ENCODE results near the gene SENP3.

The SENP3 gene

GRCh38 chr17:7577327-7578199 lies 15.8 kb downstream of the SENP3 start:
- DNase-seq = no peak

- DNase-seq = peak in 1 of 5 donors; percentile 78
Observed at GRCh38 chr17:7579001-7579833, 17.5 kb downstream of the SENP3 start, which contains the start of gene CD68. Gene CD68, plus strand, starts transcription at chr17:7579638. Its CDS starts 40 bp downstream, at chr17:7579678.

GRCh38 chr17:7579834-7580603 lies 18.3 kb downstream of the SENP3 start:
- no peak for DNase-seq

GRCh38 chr17:7580604-7581575 lies 19.2 kb downstream of the SENP3 start:
- no peak for DNase-seq

GRCh38 chr17:7582396-7583252 lies 20.9 kb downstream of the SENP3 start:
- no peak for DNase-seq

- DNase-seq = peak; percentile 87 to 97 (median 93)
Observed at GRCh38 chr17:7583253-7584109, 21.8 kb downstream of the SENP3 start, which contains the start of gene MPDU1. Gene MPDU1, plus strand, starts transcription at chr17:7583852. Its CDS starts 11 bp downstream, at chr17:7583863.

- no peak for DNase-seq
Observed at GRCh38 chr17:7586673-7587419, 25.1 kb downstream of the SENP3 start.

- no peak for DNase-seq
Observed at GRCh38 chr17:7587420-7588151, 25.9 kb downstream of the SENP3 start.

GRCh38 chr17:7588553-7589203 lies 27.0 kb downstream of the SENP3 start:
- DNase-seq = no peak

GRCh38 chr17:7589204-7589868 lies 27.6 kb downstream of the SENP3 start:
- peak; percentile 35 to 65 (median 52) for DNase-seq

GRCh38 chr17:7589891-7590691 lies 28.4 kb downstream of the SENP3 start, which contains the start of gene SOX15:
Gene SOX15, minus strand, starts transcription at chr17:7590094. Its CDS starts 418 bp downstream, at chr17:7589676.
- no peak for DNase-seq

GRCh38 chr17:7590743-7591142 lies 29.0 kb downstream of the SENP3 start:
- DNase-seq = no peak

- DNase-seq = no peak
Observed at GRCh38 chr17:7591596-7591995, 29.9 kb downstream of the SENP3 start.

- no peak for DNase-seq
Observed at GRCh38 chr17:7592422-7593021, 30.8 kb downstream of the SENP3 start.

GRCh38 chr17:7593296-7593695 lies 31.6 kb downstream of the SENP3 start:
- no peak for DNase-seq

Measured in T-helper 1 cell (primary cell).